Breast epithelium (tissue), 4 donors: Measurements from ENCODE around the gene HBEGF. TPM values are rescaled to one million over a fixed set of nuclear protein-coding genes. Genes with fewer than 3 reads are reported as not detected.

Source experiments
- DNase-seq, 2 donors: peaks; one replicate each; pipeline ENCODE4 v3.0.0-alpha.2; 2019; ENCODE audit warnings: low spot score in 2 of 2
- H3K27ac ChIP-seq, 2 donors: fragments of 200-600 bp; sonication (generic) in 1 of 2; one replicate each; pipeline ENCODE4 v1.5.1; 2016 to 2019; ENCODE audit warnings: mild to moderate bottlenecking in 1 of 2
- H3K27me3 ChIP-seq, 2 donors: fragments of 200-600 bp; sonication (generic) in 1 of 2; one replicate each; pipeline versions ENCODE4 v1.5.1 to v1.6.0; 2017 to 2019; ENCODE audit warnings: control low read depth in 1 of 2, mild to moderate bottlenecking in 1 of 2
- H3K36me3 ChIP-seq: fragments of 200-600 bp; one replicate; pipeline ENCODE4 v1.5.1; 2019
- H3K4me1 ChIP-seq, 2 donors: fragments of 200-600 bp; sonication (generic); one replicate each; pipeline ENCODE4 v1.5.1; 2016 to 2019; ENCODE audit warnings: control low read depth in 1 of 2
- H3K4me3 ChIP-seq, 3 donors: fragments of 200-600 bp; sonication (generic); 1 replicate in 2 of 3; 2 replicates in 1 of 3; pipeline ENCODE4 v1.5.1; 2016 to 2019; ENCODE audit warnings: mild to moderate bottlenecking in 3 of 3, moderate library complexity in 2 of 3
- H3K9me3 ChIP-seq, 2 donors: fragments of 200-600 bp; sonication (generic) in 1 of 2; one replicate each; pipeline ENCODE4 v1.5.1; 2016 to 2019; ENCODE audit warnings: control low read depth in 1 of 2
- CTCF ChIP-seq, 3 donors: fragments of 450-650 bp; IDR thresholded peaks; one replicate each; pipeline ENCODE4 v1.5.1; 2016 to 2017; ENCODE audit warnings: antibody characterized with exemption in 3 of 3, mild to moderate bottlenecking in 3 of 3, moderate library complexity in 3 of 3
- POLR2A ChIP-seq: fragments of 450-650 bp; IDR thresholded peaks from one replicate; pipeline ENCODE4 v1.6.1; 2016; ENCODE audit warnings: antibody characterized with exemption, mild to moderate bottlenecking, moderate library complexity
- POLR2AphosphoS5 ChIP-seq, 3 donors: sonication (generic); formaldehyde crosslinking; IDR thresholded peaks; one replicate each; pipeline ENCODE4 v1.6.1; 2017; ENCODE audit warnings: antibody characterized with exemption in 3 of 3
- intact Hi-C: fragments of 100-400 bp; cut with DNase I; formaldehyde crosslinking; loops from one replicate; pipeline ENCODE4 v1.15.1; 2023; ENCODE audit warnings: low total_unique reads
- total RNA-seq, 3 donors: library from RNA; depleted of rRNA; stranded (reverse); fragments of >200 nt; gene quantifications; one replicate each; pipeline ENCODE4 v1.1.0, GENCODE V29; 2016

HBEGF gene
- total RNA-seq, 3 donors from 2014 or later = 4.3 to 22.9 (median 13.5) TPM

- TF ChIP-seq POLR2A (no peak), CTCF (IDR thresholded peaks at IDR 0.05) (no peak), POLR2AphosphoS5 (IDR thresholded peaks at IDR 0.05) (no peak)
- Histone ChIP-seq H3K4me1 (no peaks in the 10 kb centered on the region), H3K9me3 (no peaks in the 10 kb centered on the region), H3K27me3 (no peaks in the 10 kb centered on the region), H3K36me3 (no peaks in the 10 kb centered on the region), H3K27ac (no peak overlapping the region), H3K4me3 (no peak overlapping the region)
- no peak for DNase-seq
- intact Hi-C loops = no loop called here
Measured at GRCh38 chr5:140361901-140362300, 15.5 kb upstream of the HBEGF start.

- TF ChIP-seq POLR2AphosphoS5 (IDR thresholded peaks at IDR 0.05) (no peak), POLR2A (no peak), CTCF (IDR thresholded peaks at IDR 0.05) (no peak)
- H3K27me3 ChIP-seq = no peaks in the 10 kb centered on the region
- no peaks in the 10 kb centered on the region for H3K9me3 ChIP-seq
- intact Hi-C loops = no loop called here
- no peak overlapping the region for H3K27ac ChIP-seq
- DNase-seq = no peak
- H3K36me3 ChIP-seq = no peaks in the 10 kb centered on the region
- no peaks in the 10 kb centered on the region for H3K4me1 ChIP-seq
- no peak overlapping the region for H3K4me3 ChIP-seq
Measured at GRCh38 chr5:140360681-140361479, 14.5 kb upstream of the HBEGF start.

GRCh38 chr5:140360101-140360500 is 13.7 kb upstream of the HBEGF start, which contains the start of gene SLC4A9:
Gene SLC4A9, plus strand, starts transcription at chr5:140360194. Its CDS starts 43 bp downstream, at chr5:140360237.
- Histone ChIP-seq H3K4me1 (no peaks in the 10 kb centered on the region), H3K27ac (no peak within 1 kb of the TSS), H3K4me3 (no peak within 1 kb of the TSS), H3K36me3 (no peaks in the 10 kb centered on the region), H3K9me3 (no peaks in the 10 kb centered on the region), H3K27me3 (no peaks in the 10 kb centered on the region)
- no peak for TF ChIP-seq POLR2A
- TF ChIP-seq POLR2AphosphoS5 (IDR thresholded peaks at IDR 0.05) = no peak
- no peak for TF ChIP-seq CTCF (IDR thresholded peaks at IDR 0.05)
- intact Hi-C loops = no loop called here
- DNase-seq = no peak

- no peak for DNase-seq
- intact Hi-C loops = no loop called here
- H3K36me3 ChIP-seq = no peaks in the 10 kb centered on the region
- no peaks in the 10 kb centered on the region for H3K4me1 ChIP-seq
- H3K27ac ChIP-seq = no peak overlapping the region
- H3K4me3 ChIP-seq = no peak overlapping the region
- TF ChIP-seq CTCF (IDR thresholded peaks at IDR 0.05) (no peak), POLR2AphosphoS5 (IDR thresholded peaks at IDR 0.05) (no peak), POLR2A (no peak)
- no peaks in the 10 kb centered on the region for H3K9me3 ChIP-seq
- H3K27me3 ChIP-seq = no peaks in the 10 kb centered on the region
Measured at GRCh38 chr5:140358738-140359310, 12.4 kb upstream of the HBEGF start.

- Histone ChIP-seq H3K27me3 (no peaks in the 10 kb centered on the region), H3K27ac (no peak overlapping the region), H3K4me1 (no peaks in the 10 kb centered on the region), H3K36me3 (no peaks in the 10 kb centered on the region), H3K9me3 (no peaks in the 10 kb centered on the region), H3K4me3 (peak overlapping the region in 2 of 3 donors; percentile 30 to 59)
- intact Hi-C loops = no loop called here
- DNase-seq = peak; percentile 82 to 84
- TF ChIP-seq POLR2AphosphoS5 (IDR thresholded peaks at IDR 0.05) (no peak), CTCF (IDR thresholded peaks at IDR 0.05) (peak; percentile 72 to 90 (median 83))
Measured at GRCh38 chr5:140357726-140358093, 11.3 kb upstream of the HBEGF start.
